K562 (cell line): ENCODE data around the gene TMEM222. TPM values are rescaled to one million over a fixed set of nuclear protein-coding genes. Genes with fewer than 3 reads are reported as not detected.

Source experiments
- CHAMP1 ChIP-seq: fragments of 450-650 bp; IDR thresholded peaks from 2 replicates; pipeline ENCODE4 v1.6.1; 2016; ENCODE audit warnings: mild to moderate bottlenecking
- ILK ChIP-seq: fragments of 450-650 bp; IDR thresholded peaks from 2 replicates; pipeline ENCODE4 v1.6.1; 2016; ENCODE audit warnings: missing genetic modification characterization, low read depth, mild to moderate bottlenecking, missing compliant biosample characterization, moderate library complexity, borderline replicate concordance
- L3MBTL2 ChIP-seq: fragments of 450-650 bp; IDR thresholded peaks from 2 replicates; pipeline ENCODE4 v1.6.1; 2016; ENCODE audit warnings: mild to moderate bottlenecking, moderate library complexity
- PHB ChIP-seq: fragments of 250-450 bp; sonication (Bioruptor Pico); IDR thresholded peaks from 2 replicates; pipeline ENCODE4 v1.5.0; 2021
- PHF8 ChIP-seq: fragments of 200-600 bp; sonication (generic); IDR thresholded peaks from 2 replicates; pipeline ENCODE4 v1.6.1; 2012; ENCODE audit warnings: mixed run types, mild to moderate bottlenecking, inconsistent platforms, low read length, moderate library complexity, borderline replicate concordance
- POLR2G ChIP-seq: fragments of 200-400 bp; formaldehyde crosslinking; IDR thresholded peaks from 2 replicates; pipeline ENCODE4 v1.6.1; 2017; ENCODE audit warnings: low read depth, mild to moderate bottlenecking, antibody characterized with exemption, low read length, moderate library complexity
- RBM22 ChIP-seq: fragments of 200-400 bp; formaldehyde crosslinking; IDR thresholded peaks from 2 replicates; pipeline ENCODE4 v1.6.1; 2018; ENCODE audit warnings: low read length, low read depth; ENCODE audit not compliant: poor library complexity, severe bottlenecking
- REST ChIP-seq, 2 experiments: fragments of 450-650 bp; formaldehyde crosslinking in 1 of 2; IDR thresholded peaks; 2 replicates each; pipeline versions ENCODE4 v1.4.0 to v1.6.1; 2014 to 2020; ENCODE audit warnings: mild to moderate bottlenecking in 2 of 2, borderline replicate concordance in 1 of 2, low read depth in 1 of 2
- SIX5 ChIP-seq, 2 experiments: IDR thresholded peaks; 2 replicates each; pipeline ENCODE4 v1.6.1; 2011; ENCODE audit warnings: low read length in 2 of 2, borderline replicate concordance in 1 of 2, low read depth in 1 of 2, mild to moderate bottlenecking in 1 of 2, moderate library complexity in 1 of 2; ENCODE audit not compliant: insufficient read depth in 1 of 2
- SMAD2 ChIP-seq: fragments of 150-350 bp; IDR thresholded peaks from 2 replicates; pipeline ENCODE4 v1.6.1; 2014; ENCODE audit warnings: low read depth, mild to moderate bottlenecking, low read length
- SPI1 ChIP-seq: IDR thresholded peaks from 2 replicates; pipeline ENCODE4 v1.6.1; 2011; ENCODE audit warnings: low read depth, low read length, control low read depth, borderline replicate concordance
- ZNF143 ChIP-seq: sonication (generic); formaldehyde crosslinking; IDR thresholded peaks from 2 replicates; pipeline ENCODE4 v1.9.0; 2022; ENCODE audit warnings: mild to moderate bottlenecking, missing genetic modification reagents
- ZNF764 ChIP-seq: fragments of 250-450 bp; sonication (Bioruptor Pico); IDR thresholded peaks from 2 replicates; pipeline ENCODE4 v1.4.0; 2020; ENCODE audit warnings: low read depth, mild to moderate bottlenecking, moderate library complexity
- polyA plus RNA-seq, 8 experiments: library from polyadenylated mRNA; depleted of rRNA in 4 of 8; stranded (reverse) in 5 of 8; unstranded in 3 of 8; fragments of >200 nt; fragmentation: Nextera tagmentation in 2 of 8; fragmentation: Illumina TruSeq in 1 of 8; extraction: Ambion mirVana in 2 of 8; extraction: Trizol in 1 of 8; gene quantifications; 2 replicates each; pipeline versions ENCODE4 v1.2.1 to v1.2.3, GENCODE V29; 2011 to 2014; ENCODE audit warnings: inconsistent platforms in 1 of 8, missing spikeins in 1 of 8
- total RNA-seq, 7 experiments: library from RNA; depleted of rRNA in 6 of 7; stranded (reverse); fragments of >200 nt in 6 of 7; fragmentation: Illumina TruSeq in 2 of 7; extraction: Trizol in 2 of 7; gene quantifications; 2 replicates each; pipeline versions ENCODE4 v1.2.1 to v1.2.3, GENCODE V29; 2011 to 2021; ENCODE audit warnings: low replicate concordance in 1 of 7

TMEM222 gene
- total and polyA plus RNA-seq, 9 of the 15 experiments (the other 6 are each of a cell fraction or from before 2014, with no cell fraction given): 6.9 to 48.0 (median 32.8) TPM

DNA sequence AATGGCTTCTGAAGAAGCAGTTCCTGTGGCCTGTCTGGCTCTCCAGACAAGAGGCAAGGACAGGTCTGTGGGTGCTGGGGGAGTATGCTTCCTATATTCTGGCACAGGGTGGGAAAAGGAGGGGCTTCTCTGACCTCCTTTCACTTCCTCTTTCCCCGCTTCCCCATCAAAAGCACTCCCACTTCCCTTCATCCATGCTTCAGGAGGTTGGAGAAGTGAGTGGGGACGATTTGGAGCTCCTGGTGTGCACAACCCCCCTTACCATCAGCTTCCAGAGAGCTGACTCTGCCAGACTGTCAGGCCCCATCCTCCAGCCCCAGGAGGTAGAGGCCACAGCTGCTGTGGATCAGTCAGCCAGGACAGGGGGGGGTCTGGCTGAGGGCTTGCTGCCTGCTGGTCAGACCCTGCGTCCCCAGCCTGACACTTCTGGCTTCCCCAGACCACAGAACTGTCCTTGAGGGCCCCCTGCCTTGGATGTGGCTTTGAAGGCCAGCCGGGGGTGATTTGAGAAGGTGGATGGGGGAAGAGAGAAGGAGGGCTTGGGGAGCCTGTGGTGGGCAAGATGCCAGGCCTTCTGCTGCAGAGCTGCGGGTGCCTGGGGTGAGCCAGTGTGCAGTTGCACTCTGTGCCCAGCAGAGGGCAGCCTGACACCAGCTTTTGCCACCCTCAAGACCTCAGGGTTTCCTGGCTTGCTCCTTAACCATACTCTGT lies 21.5 kb upstream of the TMEM222 start (continued):
- TF ChIP-seq REST (IDR thresholded peaks at IDR 0.05; ENCODE audit: borderline replicate concordance) (peak; percentile 88; the same call in 1 of the 2 replicates), REST (CRISPR knock-in tag; IDR thresholded peaks at IDR 0.05; ENCODE audit: low read depth) (peak; percentile 49; the same call in 1 of the 2 replicates), SPI1 (peak; percentile 81), SIX5 (IDR thresholded peaks at IDR 0.05; ENCODE audit: borderline replicate concordance in 1 of 2, insufficient read depth in 1 of 2, low read depth in 1 of 2, low read length in 2 of 2) (no peak), SMAD2 (no peak), ZNF143 (CRISPR knock-in tag) (peak; percentile 37; the same call in 1 of the 2 replicates), ZNF764 (CRISPR knock-in tag) (no peak), L3MBTL2 (no peak), ILK (tag) (no peak), CHAMP1 (no peak), PHB (CRISPR knock-in tag) (peak; percentile 18; the same call in 1 of the 2 replicates), PHF8 (no peak), RBM22 (no peak), POLR2G (0 out of 2 replicates have a peak, but pooled peaks have one; percentile 33)
